Embryonic facial prominence (tissue), 1 donor: ENCODE measurements around the gene PLA2R1.

Source experiments
- DNase-seq: peaks from one replicate; pipeline ENCODE4 v3.0.0-alpha.2; 2016; ENCODE audit errors: extremely low spot score

Gene PLA2R1

DNA sequence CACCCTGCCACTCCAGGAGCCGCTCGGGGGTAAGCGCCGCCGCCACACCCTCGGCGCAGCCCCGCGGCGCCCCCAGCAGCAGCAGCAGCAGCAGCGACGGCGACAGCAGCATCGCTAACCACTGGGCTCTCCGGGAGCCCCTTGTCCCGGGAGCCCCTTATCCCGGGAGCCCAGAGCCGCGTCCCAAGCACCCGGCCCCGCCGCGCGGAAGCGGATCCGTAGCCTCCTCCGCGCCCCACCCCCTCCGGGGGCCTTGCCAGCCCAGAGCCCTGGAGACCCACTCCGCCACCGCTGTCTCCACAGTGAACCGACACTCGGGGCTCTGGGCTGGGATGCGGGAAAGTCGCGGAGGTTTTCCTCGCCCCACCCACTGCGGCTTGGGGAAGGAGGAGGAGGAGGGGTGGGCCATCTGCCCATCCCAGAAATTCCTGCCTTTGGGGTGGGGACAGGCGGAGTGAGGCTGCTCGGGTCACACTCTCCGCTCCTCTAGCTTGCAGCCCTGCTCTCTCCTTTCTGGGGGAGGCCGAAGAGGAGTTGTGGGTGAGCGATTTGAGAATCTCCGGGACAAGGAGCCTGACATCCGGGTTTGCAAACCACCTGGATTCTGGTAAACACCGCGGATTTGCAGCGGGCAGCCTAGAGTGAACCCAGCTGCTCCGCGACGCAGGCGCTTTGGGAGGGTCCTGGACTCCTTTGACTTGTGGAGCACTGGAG, at the start of gene PLA2R1:
TSS of gene PLA2R1 (minus strand) at position 324 of the 714 bp plus-strand sequence. CDS start at position 112, 212 bp downstream.
- peak; percentile 58 for DNase-seq

DNA sequence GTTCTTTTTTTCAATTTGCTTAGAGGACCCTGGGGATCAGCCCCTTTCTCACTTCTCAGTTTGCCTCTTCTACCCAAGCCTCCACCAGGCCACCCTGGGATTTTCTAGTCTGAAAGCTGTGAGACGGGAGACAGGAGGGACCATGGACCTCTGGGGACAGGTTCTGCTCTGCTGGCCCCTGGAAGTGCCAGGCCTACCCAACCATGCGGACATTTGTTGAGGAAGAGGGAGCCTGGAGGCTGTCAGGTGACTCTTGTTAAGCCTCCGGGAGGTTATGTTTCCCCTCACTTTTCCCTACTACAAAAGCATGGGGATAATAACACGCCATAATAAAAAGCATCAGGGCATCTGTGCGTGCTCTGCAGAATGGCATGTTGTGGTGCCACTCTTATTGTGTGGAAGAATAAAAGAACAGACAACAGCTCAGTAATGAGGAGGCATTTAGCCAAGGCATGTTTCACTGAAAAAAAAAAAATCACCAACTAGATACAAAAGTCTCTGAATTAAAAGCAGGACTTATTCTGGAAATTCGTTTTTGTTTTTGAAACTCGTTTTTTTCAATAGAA, 48.3 kb upstream of the PLA2R1 start:
- DNase-seq: no peak

DNA sequence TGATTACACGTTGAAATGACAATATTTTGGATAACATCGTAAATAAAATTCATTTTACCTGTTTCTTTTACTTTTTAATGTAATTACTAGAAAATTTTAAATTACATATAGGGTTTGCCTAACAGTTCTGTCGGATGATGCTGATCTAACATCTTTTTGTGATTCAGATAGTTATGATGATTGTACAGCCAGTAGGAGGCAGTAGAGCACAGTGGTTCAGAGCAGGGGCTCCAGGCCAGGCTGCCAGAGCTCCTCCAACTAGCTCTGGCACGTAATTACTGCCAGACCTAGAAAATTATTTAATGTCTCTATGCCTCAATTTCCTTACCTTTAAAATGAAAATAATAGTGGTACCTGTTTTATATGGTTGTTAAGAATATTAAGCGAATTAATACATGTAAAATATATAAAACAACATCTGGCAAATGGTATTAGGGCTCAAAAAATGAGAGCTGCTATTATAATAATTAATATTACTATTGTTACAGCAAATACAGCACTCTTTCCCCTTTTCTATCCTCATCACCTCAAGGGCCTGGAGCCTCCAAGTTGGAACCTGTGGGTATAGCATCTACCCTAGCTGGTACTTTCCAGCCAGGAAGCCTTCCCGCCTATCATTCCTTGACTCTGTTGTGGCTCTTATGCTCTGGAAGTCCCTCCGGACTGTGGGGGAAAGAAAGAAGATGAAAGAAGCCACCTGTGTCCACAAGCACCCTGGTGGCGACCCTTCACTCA, 47.7 kb upstream of the PLA2R1 start:
- peak; percentile 63 for DNase-seq

DNA sequence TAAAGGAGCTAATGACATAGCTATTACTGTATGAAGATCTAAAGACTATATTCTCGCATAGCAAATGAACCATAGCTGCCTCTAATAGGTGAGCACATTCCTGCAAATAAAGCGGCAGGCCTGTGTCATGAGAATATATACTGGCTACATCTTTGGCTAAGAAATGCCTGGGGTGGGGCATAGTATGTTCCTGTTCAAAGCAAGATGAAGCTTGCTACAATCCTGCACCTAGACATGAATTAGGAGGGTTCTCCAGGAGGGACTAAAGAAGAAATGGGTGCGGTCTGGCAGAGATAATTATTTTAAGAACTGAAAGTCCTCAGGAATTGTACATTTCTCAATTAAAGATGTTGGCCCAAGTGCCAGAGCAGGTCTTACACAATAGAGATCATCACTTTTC, 46.8 kb upstream of the PLA2R1 start:
- no peak for DNase-seq

DNA sequence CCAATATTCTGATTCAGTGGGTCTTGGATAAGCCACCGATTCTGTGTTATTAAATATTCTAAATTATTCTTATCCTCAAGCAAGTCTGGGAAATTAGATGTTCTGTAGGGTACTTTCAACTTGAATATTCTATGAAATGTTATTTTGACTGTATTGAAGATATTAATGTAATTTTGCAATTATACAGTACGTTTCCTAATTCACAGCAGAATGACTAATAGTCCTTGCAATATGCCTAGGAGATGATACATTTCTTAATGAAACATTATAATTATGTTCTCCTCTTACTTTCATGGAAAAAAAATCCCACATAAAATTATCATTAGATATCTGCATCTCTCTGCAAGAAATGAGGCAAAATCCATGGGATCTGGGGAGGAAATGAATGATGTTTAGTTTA, 46.2 kb upstream of the PLA2R1 start:
- DNase-seq: no peak

DNA sequence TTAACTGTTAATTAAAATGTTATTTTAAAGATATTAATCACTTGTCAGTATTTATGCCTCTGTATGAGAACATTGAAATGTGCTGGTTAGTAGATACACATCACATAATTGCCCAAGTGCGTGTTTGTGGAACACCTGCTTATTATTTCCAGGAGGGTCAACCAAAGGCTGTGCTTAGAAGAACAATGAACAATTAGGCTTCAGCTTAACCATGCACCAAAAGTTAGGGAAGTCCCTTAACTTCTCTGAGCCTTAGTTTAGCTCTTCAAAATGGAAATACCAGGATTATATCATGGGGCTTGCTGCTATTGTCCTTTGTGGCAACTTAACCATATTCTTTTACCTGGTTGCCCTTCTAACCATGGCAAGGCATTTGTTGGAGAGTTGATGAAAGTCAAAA, 43.0 kb upstream of the PLA2R1 start:
- DNase-seq: no peak

DNA sequence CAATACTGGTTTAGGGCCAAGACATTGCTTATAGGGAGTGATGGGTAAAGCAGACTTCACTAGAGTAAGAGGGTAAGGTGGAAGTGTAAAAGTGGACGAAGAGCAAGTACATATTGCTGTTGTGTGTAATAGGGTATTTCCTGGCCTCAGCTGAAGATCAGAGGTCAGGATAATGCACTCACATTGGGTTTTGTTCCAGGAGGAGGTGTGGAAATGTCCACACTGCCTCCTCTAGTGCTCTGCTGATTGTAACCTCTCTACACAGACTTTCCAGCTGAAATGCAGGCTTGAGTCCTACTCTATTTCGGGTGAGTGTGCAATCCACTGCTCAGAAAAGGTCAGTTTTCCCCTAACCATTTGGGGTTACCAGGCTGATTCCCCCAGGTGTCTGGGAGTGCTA, 41.7 kb upstream of the PLA2R1 start:
- no peak for DNase-seq

DNA sequence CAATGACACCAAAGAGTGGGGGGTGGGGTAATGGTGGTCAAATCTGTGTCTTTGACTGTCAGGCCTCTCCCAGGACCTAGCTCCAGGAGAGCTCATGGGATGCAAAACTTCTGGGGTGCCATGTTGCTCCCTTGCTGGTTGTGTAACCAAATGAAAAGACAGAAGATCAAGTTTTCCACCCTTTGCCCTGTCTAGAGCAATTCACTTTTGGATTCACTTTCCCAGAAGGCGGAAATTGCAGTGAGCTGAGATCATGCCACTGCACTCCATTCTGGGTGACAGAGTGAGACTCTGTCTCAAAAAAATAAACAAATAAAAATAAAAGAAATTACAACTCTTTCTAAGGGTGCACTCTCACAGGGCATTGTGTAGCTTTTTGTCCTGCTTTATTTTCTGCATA, 34.9 kb upstream of the PLA2R1 start:
- no peak for DNase-seq

DNA sequence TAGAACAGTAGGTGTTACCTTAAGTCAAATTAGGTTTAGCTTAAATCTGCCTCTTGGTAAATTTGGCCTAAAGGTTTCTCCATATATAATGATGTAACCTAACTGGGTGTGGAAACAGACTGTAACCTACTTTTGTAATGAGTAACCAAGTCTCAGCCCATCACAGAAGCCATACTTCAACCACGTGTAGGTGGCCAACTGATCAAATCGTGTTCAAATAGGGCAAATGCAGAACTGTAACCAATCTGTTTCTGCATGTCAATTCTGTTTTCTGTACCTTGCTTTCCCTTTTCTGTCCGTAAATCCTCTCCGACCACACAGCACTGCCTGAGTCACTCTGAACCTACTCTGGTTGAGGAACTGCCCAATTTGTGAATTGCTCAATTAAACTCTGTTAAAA, 34.0 kb upstream of the PLA2R1 start:
- DNase-seq: no peak

DNA sequence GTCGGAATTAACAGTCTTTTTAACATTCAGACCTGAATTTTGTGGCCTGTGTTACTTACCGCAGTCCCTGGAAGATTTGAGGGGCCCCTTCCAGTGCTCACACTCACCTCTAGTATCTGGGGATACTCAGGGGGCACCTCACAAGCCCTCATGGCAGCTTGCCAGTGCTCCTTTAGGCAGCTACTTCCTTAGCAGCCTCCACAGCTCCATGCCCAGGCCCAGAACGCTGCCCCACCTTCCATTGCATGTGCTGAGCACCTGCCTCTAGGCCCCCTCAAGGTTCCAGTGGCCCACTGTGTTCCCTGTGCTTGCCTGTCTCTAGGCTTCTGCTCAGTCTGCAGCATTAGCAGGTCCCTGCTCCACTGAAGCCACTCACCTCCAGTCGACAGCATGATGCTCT, 30.0 kb upstream of the PLA2R1 start:
- no peak for DNase-seq

DNA sequence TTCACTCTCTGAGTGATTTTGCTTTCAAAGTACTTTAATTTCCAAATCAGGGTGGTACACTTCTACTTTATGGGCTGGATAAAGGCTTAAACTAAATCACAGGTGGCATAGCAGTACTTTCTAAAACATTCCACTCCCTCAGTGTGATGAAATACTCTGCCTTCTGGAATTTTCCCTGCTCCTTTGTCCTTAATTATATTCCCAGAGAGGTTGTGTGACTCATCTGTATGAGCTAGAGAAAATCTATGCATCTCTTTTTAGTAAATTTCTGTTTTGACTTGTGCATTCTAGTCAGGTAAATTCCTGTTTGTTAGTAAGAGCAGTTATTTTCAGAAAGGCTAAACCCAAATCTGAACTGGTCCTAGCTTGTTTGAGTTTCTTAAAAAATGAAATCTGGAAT, 29.0 kb upstream of the PLA2R1 start:
- no peak for DNase-seq

DNA sequence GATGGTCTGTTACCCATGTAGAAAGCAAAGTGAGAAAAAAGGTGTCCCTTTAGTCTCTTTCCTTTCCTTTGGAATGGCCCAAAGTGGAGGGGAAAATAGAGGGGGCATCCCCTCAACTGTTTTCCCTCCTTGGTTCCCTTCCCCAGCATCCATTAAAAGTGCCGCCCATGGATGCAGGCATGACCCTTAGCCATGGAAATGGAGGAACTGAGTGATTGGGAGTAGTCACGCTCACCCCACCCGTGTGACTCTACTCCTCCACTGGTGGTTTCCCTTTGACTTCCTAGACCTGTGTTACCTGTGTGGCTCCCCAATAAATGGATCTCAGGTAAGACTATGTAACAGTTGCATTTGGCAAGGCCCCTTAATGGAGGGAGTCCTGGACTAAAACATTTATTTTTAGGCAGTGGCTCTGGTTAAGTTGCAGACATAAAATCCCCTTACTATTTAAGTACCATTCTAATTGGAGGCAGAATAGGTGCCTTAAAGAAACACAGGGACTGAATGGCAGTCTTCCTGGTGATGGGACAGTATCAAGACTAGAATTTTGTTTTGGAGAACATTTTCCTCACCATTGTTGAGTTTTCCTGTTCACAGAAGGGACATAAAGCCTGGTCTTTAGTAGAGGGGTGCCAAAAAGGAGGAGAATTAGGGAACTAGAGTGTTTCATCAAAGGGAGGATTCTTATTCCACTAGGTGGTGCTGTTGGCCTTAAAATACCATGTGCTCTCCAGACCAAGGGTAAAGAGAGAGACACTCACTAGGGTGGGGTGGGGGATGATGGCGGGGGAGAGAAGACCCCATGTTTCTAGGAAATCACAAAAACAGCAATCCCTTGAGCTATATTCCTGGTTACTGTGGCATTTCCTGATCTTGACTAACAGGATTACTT, 25.7 kb upstream of the PLA2R1 start:
- DNase-seq: no peak

DNA sequence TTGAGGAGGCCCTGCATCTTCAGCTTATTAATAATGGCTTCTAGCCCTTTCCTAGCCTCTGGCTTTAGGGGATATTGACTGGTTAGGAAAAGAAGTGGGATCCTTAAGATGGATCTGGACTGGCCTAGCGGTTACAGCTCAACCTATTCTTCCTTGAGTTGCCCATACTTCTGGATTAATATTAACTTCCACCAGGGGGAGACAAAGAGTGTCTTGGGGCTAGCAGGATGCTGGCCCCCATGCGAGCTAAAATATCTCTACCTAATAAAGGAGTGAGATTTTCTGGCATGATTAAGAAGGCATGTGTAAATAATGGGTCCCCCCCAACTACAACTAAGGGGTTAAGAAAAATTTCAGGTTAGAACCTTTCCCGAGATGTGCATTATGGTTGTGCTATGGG, 23.2 kb upstream of the PLA2R1 start:
- DNase-seq: no peak

DNA sequence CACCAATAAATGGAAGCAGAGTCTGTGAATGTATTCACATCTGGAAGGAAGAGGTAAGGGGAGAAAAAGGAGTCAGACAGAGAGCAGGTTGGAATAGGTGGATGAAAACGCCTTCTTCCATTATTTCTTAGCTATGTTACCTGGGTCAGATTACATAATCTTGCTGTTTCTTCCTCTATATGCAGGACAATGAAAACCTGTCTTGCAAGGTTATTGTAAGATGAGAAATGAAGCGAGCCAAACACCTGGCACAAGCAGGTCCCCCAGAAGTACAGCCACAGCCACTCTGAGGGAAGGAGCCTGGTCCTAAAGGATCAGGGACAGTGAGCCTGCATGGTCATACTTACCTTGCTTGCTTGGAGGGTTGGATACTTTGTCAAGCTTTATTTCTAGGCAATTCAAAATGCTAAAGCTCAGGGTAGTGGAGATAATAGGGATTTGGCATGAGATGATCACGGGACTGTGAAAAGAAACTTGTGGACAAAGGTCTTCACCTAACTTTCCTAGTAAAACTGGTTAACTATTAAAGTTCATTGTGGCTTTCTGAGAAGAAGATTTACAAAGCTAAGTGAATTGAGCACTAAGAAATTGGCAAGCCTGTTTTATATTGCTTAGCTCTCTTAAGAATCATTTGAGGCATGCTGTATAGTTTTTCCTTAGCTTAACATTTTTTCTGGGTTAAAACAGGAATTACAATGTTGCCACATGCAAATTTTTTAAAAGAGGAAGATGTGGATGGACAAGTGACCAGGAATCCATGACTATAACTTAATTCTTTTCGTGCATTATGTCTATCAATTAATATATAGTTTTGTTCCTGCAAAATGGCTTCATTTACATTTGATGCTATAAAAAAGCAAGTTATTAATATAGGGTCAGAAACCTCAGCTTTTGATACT, 15.7 kb upstream of the PLA2R1 start:
- no peak for DNase-seq

DNA sequence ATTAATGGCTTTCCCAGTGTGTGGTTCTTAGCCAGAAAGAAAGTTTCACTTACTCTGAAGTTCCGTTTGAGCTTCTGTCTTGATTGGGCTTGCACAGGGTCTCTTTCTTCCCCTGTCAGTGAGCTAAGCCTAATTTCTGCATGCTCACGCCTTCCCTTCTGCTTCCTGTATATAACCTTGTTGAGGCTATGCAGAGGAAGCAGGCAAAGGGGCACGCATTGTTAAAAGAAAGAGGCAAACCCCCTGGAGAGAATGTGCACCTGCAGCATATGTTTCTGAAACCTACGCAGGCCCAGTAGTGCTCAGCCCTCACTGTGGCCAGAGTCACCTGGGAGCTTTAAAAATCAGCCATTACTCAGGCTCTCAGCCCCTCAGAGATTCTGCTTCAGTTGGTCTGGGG, 14.5 kb upstream of the PLA2R1 start:
- no peak for DNase-seq

DNA sequence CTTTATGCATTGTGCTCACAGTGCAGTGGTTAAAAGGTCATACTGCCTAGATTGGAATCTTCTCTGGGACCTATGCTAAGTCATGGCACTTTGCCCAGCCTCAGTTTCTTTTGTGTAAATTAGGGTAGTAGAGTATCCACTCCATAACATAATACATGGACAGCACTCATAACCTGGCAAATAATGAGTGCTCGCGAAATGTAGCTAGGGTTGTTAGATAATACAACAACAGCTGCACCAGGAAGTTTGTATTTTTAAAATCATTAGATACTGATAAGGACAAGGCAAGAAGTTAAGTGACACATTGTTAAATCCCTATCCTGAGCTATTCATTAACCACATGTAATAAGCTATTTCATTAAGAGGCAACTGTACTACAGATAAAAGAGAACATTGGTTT, 13.8 kb upstream of the PLA2R1 start:
- no peak for DNase-seq

DNA sequence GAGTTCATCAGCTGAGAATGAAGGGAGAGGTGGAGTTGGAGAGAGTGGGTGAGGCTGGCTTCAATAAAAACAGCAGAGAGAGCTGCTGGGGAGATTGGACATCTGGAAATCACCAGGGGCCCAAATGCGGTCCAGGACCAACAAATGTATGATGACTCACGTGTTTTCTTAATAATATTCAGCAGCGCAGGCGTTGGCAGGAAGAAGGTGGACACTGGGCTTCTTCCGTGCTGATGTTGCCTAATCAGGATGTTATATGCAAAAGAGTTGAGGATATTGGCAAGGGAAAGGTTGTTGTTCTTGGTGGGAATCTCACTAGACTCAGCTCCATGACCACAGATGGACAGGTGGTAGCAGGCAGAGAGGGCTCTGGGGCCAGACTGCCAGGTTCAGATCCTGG, 12.8 kb upstream of the PLA2R1 start:
- no peak for DNase-seq

DNA sequence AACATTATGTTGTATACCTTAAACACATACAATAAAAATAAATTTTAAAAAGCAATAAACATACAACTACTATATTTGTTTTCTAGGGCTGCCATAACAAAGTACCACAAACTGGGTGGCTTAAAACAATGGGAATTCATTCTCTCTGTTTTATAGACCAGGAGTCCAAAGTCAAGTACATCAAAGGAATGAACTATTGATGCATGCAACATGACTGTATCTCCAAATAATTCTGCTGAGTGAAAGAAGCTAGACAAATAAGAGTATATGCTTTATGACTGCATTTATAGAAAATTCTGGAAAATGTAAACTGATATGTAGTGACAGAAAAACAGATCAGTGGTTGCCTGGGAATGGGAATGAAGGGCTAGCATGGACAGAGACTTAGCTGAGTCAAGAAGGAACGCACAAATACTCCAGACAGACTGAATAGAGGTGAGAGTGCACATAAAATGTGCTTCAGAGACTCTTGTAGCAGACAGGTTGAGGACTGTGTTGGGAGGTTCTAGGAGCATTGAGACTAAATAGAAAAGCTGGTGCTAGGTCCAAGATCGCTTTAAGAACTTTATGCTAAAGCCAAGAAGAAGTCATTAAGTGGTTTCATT, 11.0 kb upstream of the PLA2R1 start:
- no peak for DNase-seq

DNA sequence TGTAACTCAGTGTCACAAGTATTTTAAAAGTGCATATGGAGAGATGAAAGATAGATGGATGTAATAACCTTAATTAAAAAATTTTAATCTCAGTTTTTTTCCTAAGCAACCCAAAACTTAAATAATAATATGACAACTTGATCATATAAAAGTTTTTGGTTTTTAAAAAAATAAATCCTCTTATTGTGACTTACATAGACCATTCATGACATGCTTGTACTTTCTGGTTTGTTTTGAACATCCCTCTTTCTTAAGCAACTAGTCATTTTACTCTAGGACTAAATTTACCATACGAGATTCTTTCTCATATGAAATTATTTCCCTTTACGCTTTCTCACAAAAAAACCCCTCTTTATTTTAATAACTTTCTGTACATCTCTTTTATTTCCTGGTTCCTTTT, 6.5 kb upstream of the PLA2R1 start:
- no peak for DNase-seq

DNA sequence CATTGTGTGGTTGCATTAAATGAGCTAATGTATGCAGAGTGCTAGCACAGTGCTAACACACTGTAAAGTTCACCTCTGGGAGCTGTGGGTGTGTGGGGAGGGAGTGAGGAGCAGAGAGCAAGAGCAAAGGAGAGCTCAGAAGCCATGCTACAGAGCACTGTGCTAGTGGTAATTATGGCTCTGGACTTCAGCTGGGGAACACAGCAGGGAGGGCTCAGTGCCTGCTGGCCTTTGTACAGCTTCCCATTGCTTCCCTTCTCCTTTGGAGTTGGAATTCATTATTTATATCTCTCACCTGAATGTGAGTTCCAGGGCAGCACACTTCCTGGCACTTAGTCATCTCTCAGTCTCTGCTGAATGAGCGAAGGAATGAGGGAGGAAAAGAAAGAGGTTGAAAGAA, 2.5 kb upstream of the PLA2R1 start:
- DNase-seq: no peak
